PFSK-1 (cell line): ENCODE measurements around the gene L3MBTL4.

Experiments used
- FOXP2 ChIP-seq: optimal IDR thresholded peaks from 2 replicates; pipeline ENCODE3; 2011; ENCODE audit warnings: borderline replicate concordance, control low read depth, inconsistent platforms; ENCODE audit not compliant: insufficient read depth; ENCODE audit errors: extremely low read length, extremely low read depth
- POLR2AphosphoS5 ChIP-seq: IDR thresholded peaks from 2 replicates; pipeline ENCODE4 v1.6.1; 2012; ENCODE audit warnings: low read depth, mild to moderate bottlenecking, control low read depth, low read length, moderate library complexity
- SIN3A ChIP-seq: IDR thresholded peaks from 2 replicates; pipeline ENCODE4 v1.6.1; 2012; ENCODE audit warnings: mild to moderate bottlenecking, low read length, moderate library complexity, borderline replicate concordance; ENCODE audit not compliant: insufficient read depth
- TAF1 ChIP-seq: IDR thresholded peaks from 2 replicates; pipeline ENCODE4 v1.6.1; 2012; ENCODE audit warnings: low read length, control low read depth, borderline replicate concordance; ENCODE audit not compliant: insufficient read depth
- TF ChIP-seq, protein P1 (sequence below), 2 experiments: IDR thresholded peaks; 2 replicates each; pipeline versions ENCODE4 v1.6.1 to v1.8.0; 2011 to 2012; ENCODE audit warnings: low read depth in 2 of 2, low read length in 2 of 2, control low read depth in 1 of 2, inconsistent platforms in 1 of 2, mild to moderate bottlenecking in 1 of 2, moderate library complexity in 1 of 2; ENCODE audit not compliant: insufficient read depth in 1 of 2

L3MBTL4 gene

DNA sequence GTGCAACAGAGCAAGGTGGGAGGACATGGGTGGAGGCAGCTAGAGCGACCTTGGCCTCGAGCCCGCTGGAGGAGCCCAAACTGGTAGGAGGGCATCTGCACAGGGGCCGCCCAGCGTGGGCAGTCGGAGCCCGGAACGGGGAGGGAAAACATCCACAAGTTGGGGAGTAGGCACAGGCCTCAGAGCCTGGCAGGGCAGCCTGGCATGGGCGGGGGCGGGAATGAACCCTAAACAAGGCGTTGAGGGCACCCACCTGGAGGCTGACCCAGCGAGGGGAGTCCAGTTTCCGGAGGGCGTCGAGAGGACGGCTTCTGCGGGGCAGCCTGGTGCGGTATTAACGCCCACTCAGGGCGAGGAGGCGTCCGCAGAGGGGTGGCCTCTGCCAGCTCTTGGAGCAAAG is 129.9 kb downstream of the L3MBTL4 start:
- TF ChIP-seq FOXP2 (no peak), POLR2AphosphoS5 (no peak), SIN3A (no peak), TAF1 (no peak)
- TF ChIP-seq, protein P1, sequence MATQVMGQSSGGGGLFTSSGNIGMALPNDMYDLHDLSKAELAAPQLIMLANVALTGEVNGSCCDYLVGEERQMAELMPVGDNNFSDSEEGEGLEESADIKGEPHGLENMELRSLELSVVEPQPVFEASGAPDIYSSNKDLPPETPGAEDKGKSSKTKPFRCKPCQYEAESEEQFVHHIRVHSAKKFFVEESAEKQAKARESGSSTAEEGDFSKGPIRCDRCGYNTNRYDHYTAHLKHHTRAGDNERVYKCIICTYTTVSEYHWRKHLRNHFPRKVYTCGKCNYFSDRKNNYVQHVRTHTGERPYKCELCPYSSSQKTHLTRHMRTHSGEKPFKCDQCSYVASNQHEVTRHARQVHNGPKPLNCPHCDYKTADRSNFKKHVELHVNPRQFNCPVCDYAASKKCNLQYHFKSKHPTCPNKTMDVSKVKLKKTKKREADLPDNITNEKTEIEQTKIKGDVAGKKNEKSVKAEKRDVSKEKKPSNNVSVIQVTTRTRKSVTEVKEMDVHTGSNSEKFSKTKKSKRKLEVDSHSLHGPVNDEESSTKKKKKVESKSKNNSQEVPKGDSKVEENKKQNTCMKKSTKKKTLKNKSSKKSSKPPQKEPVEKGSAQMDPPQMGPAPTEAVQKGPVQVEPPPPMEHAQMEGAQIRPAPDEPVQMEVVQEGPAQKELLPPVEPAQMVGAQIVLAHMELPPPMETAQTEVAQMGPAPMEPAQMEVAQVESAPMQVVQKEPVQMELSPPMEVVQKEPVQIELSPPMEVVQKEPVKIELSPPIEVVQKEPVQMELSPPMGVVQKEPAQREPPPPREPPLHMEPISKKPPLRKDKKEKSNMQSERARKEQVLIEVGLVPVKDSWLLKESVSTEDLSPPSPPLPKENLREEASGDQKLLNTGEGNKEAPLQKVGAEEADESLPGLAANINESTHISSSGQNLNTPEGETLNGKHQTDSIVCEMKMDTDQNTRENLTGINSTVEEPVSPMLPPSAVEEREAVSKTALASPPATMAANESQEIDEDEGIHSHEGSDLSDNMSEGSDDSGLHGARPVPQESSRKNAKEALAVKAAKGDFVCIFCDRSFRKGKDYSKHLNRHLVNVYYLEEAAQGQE (IDR thresholded peaks at IDR 0.05; ENCODE audit: insufficient read depth in 1 of 2, low read depth in 2 of 2, low read length in 2 of 2) = no peak

DNA sequence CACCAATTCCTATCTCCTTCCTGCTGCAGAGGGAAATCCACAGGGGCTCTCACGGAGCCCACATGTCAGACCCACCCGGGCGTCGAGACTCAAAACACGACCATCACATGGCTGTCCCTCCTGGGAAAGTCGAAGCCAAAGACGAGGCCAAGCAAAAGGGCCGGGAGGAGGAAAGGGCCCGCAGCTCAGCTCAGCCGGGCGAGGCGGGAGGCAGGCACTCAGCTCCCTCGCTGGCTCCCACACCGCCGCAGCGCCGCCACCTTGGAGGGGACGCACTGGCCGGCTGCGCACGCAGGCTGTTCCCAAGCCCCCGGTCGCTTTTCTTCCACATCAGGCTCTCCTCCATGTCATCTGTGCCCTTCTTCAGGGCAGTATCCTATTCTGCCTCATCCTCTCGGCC is 130.4 kb downstream of the L3MBTL4 start:
- TF ChIP-seq POLR2AphosphoS5 = no peak
- TF ChIP-seq FOXP2 = no peak

DNA sequence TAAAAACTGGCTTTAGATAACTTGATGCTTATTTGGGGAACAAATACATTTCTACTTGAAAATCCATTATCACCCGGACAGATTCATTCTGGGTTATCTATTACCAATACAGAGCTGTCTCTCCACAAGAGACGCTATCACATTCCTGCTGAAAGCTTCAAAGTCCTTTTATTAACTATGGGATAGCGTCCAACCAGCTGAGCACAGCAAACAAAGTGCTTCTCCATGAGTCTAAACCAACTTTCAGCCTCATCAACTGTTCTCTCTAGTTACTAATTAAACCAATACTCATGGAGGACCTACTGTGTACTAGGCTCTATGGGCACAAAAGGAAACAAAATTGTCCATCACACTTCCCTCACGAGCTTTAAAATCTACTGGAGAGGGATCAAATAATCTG is 132.8 kb downstream of the L3MBTL4 start:
- TF ChIP-seq TAF1 = no peak
- no peak for TF ChIP-seq FOXP2
- TF ChIP-seq, protein P1 (IDR thresholded peaks at IDR 0.05; ENCODE audit: insufficient read depth in 1 of 2, low read depth in 2 of 2, low read length in 2 of 2) = no peak
- TF ChIP-seq SIN3A = no peak
- no peak for TF ChIP-seq POLR2AphosphoS5

DNA sequence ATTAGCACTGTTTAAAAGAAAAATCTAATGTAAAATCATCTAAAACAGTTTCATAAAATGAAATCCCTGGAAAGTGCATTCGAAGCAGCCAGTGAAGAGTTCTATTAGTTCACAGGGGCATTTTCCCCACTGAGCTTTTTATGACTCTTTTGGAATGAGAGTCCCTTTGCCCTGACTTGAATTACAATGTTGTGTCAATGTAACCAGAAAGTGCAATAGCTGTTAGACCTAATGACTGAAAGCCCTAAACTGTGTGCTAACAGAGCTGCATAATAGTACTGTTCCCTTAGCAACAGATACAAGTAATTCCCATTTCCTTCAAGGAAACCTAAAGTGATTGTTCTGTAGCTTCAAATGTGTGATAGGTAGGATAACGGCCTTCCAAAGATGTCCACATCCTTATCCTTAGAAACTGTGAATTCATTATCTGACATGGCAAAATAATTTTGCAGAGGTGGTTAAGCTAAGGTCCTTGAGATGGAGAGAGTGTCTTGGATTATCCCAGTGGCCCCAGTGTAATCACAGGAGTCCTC is 134.4 kb downstream of the L3MBTL4 start:
- TF ChIP-seq SIN3A = no peak
- TF ChIP-seq POLR2AphosphoS5 = no peak
- TF ChIP-seq, protein P1 (IDR thresholded peaks at IDR 0.05; ENCODE audit: insufficient read depth in 1 of 2, low read depth in 2 of 2, low read length in 2 of 2) = no peak
- TF ChIP-seq FOXP2 = no peak
- TF ChIP-seq TAF1 = no peak

DNA sequence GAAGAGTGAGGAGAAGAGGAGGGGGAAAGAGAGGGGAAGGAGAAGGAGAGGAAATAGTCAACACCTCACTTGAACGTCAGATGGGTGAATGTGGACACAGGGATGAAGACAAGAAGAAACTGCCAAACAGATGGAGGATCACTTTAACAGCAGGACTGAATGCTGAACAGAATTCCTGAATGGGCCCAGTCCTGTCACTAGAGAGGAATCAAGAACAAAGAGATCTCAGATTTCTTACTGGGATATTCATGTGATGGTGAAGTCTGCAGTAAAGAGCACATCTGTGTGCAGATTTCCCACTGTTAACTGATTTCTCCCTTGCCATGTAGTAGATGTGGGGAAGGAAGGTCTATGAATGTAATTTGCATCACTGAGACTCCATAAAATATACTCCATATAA is 135.4 kb downstream of the L3MBTL4 start:
- no peak for TF ChIP-seq TAF1
- no peak for TF ChIP-seq FOXP2
- no peak for TF ChIP-seq SIN3A
- TF ChIP-seq POLR2AphosphoS5 = no peak
- TF ChIP-seq, protein P1 (IDR thresholded peaks at IDR 0.05; ENCODE audit: insufficient read depth in 1 of 2, low read depth in 2 of 2, low read length in 2 of 2) = no peak
